ENCODE data around the gene SDHAF2.

GRCh38 chr11:61482513-61482912 lies 52.6 kb downstream of the SDHAF2 start:
- peak; percentile 42 to 71 for TF ChIP-seq CTCF (conservative IDR thresholded peaks at IDR 0.05 in 1 of 2, IDR thresholded peaks at IDR 0.05 in 1 of 2; ENCODE audit: low read depth in 1 of 2, low read length in 2 of 2)
- TF ChIP-seq EZH2 (IDR thresholded peaks at IDR 0.05; ENCODE audit: low read length, missing control alignments): no peak
